Lung microvascular endothelial cell (primary cell): ENCODE results near the gene SPNS2. TPM values are rescaled to one million over a fixed set of nuclear protein-coding genes. Genes with fewer than 3 reads are reported as not detected.

Experiments
- DNase-seq, 2 donors: peaks; one replicate each; pipeline versions ENCODE4 v3.0.0 to v3.0.0-alpha.2; 2010; ENCODE audit warnings: low read depth in 2 of 2
- total RNA-seq: library from RNA; depleted of rRNA; stranded (reverse); fragments of >200 nt; gene quantifications from 2 replicates; pipeline ENCODE4 v1.2.1, GENCODE V29; 2014

The SPNS2 gene, protein sequence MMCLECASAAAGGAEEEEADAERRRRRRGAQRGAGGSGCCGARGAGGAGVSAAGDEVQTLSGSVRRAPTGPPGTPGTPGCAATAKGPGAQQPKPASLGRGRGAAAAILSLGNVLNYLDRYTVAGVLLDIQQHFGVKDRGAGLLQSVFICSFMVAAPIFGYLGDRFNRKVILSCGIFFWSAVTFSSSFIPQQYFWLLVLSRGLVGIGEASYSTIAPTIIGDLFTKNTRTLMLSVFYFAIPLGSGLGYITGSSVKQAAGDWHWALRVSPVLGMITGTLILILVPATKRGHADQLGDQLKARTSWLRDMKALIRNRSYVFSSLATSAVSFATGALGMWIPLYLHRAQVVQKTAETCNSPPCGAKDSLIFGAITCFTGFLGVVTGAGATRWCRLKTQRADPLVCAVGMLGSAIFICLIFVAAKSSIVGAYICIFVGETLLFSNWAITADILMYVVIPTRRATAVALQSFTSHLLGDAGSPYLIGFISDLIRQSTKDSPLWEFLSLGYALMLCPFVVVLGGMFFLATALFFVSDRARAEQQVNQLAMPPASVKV
- 36.6 and 71.4 TPM in 2 replicates for total RNA-seq

DNA sequence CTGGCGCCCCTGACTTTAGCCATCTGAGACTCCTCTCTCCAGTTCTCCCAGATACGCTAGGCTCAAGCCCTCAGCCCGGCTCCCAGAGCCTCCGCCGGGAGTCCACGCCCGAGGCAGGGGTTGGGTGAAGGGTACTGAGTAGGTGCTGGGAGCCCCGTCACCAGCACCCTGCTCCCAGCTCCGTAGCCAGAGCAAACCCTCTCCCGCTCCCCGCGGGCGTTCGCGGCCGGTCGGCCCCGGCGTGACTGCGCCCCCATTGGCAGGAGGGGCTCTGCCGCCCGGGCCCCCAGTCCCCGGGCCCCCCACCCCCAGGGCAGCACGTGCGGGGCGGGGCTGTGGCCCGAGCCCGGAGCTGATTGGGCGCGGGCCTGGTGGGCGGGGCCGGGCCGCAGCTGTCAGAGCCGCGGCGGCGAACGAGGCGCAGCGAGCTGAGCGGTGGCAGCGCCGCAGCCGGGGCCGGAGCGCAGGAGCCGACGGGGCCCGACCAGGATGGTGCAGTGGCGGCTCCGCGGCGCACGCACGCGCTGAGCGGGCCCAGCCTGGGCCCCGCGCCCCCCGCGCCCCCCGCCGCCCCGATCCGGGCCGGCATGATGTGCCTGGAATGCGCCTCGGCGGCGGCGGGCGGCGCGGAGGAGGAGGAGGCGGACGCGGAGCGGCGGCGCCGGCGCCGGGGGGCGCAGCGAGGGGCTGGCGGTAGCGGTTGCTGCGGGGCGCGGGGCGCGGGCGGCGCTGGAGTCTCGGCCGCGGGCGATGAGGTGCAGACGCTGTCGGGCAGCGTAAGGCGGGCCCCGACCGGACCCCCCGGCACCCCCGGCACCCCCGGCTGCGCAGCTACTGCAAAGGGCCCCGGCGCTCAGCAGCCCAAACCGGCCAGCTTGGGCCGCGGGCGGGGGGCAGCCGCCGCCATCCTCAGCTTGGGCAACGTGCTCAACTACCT lies at the start of gene SPNS2:
Gene SPNS2, plus strand, starts transcription at position 421 of the 937 bp plus-strand sequence. Its CDS starts 167 bp downstream, at position 588.
- DNase-seq = peak; percentile 66 to 87

DNA sequence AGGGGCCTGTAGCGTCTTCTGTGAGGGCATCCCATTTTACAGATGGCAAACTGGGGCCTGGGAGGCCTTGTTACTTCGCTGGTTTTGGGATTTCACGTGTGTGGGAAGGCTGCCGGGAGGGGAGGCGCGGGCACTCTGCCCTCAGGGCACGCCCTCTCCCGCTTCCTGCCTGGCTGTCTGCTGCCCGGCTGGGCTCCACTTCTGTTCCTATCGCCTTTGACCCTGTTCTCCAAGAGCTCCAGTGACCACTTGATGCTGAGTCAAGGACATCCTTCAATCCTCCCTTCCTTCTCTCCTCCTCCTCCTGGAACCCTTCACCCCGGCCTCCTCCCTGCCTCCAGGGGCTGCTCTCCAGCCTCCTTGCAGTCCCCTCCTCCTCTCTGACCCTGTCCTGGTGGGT lies 48.9 kb upstream of the SPNS2 start:
- DNase-seq = peak in 1 of 2 donors; percentile 16

DNA sequence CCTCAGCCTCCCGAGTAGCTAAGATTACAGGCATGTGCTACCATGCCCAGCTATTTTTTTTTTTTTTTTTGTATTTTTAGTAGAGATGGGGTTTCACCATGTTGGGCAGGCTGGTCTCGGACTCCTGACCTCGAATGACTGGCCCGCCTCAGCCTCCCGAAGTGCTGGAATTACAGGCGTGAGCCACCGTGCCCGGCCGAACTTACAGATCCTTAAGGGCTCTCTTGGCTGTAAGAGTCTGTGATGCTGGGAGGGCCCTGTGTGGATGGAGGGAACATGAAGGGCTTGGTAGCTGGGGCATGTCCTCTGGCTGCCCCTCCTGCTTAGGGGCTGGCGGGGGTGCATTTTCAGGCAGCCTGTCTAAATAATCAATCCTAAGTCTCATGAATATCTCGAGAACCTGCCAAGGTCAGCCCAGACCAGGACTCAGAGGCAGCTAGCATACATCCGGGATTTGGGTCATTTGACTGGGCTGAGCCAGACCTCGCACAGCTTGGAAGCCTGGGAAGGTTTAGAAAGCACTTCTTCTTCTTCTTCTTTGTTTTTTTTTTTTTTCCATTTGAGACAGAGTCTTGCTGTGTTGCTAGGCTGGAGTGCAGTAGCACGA lies 47.9 kb upstream of the SPNS2 start:
- DNase-seq = no peak

DNA sequence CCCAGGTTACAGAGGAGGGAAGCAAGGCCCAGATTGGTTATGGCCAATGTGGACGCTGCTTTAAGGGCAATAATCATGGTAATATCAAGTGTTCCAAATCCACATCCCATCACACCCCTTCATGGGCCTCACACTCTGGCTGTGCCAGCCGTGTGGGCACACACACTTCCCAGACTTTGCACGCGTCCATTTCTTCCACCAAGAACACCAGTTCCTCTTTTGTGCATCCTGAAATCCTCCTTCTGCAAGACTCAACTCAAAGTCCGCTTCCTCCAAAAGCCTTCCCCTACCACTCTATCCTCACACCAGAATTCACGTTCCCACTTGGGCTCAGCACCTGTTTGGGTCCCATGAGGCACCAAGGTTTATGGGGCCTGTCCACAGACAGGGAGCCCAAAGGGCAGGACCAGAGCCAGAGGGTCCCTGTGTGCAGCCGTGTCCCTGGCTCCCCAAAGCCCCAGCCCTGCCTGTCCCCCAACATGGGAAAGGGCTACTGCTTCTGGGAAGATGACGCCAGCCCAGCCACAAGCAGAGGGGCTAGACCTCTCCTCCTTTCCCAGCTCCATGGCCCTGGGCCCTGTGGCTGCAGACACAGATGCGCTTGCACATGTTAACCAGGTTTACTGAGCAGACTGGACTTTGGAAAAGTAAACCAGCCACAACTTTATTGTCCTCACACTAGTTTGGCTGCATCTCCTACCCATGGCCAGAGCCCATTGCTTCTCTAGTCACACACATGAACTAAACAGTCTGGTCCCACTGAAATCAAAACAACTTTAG lies 44.7 kb upstream of the SPNS2 start:
- DNase-seq = no peak

DNA sequence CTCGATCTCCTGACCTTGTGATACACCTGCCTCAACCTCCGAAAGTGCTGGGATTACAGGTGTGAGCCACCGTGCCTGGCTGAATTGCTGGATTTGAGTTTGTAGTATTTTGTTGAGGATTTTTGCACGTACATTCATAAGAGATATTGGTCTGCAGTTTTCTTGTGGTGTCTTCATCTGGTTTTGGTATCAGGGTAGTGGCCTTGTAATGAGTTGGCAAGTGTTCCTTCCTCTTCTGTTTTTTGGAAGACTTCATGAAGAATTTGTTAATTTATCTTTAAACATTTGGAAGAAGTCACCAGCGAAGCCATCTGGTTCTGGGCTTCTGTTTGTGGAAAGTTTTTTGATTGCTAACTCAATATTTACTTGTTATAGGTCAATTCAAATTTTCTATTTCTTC lies 38.0 kb upstream of the SPNS2 start:
- DNase-seq = no peak

DNA sequence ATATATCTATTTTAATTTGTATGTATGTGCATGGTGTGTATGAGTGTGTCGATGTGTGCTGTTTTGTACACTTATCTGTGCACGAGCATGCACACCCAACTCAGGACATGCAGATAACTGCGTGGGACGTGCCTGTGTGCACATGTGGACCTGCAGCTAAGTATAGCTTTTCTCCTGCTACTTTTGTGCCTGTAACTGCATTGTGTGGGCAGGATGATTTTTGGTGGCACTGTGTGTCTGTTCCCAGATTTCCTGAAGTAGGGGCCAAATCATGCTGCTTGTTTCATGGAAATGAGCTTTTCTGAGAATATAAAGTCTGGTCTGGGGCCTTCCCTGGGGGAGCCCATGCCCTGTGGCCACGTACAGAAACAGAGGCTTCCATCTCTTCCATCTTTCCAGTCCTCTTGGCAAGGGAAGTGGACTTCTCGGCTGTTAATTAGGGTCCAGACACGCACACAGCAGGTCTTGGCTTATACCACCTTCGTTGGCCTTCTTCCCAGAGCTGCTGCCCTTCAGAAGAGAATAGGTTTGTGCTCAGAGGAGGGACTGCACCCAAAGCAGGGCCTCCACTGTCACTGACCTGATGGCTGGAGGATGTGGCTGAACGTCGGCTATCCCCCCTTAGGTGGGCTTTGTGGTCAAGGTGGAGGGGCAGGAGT lies 34.7 kb upstream of the SPNS2 start:
- no peak for DNase-seq

DNA sequence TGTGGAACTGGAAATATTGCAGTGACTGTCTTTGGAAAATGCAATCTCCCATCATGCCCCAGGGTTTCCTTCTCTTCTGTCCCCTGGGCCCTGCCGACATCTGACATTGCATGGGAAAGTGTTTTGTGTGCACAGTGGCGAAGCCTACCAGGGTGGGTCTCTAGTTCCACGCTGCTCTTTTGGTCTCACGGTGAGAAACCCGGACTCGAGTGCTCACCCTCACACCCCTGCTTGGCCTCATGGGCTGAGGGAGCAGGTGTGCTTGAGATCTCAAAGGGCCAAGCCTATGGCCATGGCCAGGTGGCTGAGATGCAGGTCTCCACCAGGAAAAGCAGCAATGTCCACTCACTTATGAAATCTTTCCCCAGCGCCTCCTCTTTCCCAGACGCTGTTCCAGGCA lies 32.9 kb upstream of the SPNS2 start:
- DNase-seq = no peak

DNA sequence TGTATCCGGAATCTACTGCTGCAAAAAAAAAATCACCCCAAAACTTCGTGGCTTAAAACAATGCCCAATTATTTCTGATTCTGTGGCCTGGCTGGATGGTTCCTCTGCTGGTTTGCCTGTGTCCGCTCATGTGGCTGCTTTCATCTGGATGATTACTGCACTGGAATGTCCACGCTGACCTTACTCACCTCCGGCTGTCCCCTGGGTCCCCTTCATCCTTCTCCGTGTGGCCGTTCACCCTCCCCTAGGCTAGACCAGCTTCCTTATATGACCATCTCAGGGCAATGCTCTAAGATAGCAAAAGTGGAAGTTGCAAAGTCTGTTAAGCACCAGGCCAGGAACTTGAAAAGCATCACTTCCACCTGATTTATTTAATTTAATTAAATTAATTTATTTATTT lies 31.4 kb upstream of the SPNS2 start:
- no peak for DNase-seq

DNA sequence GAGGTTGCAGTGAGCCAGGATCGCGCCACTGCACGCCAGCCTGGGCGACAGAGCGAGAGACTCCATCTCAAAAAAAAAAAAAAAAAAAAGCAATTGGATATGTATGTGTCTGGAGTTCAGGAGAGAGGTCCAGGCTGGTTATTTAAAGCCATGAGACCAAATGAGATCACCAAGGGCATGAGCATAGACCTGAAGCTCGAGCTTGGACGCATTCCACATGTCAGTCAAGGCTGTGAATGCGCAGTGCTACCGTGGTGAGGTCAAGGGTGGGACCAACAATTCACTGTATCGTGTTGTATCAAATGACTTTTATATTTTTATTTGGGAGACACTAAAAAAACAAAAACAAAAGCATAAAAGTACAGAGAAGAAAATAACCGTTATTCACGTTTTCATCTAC lies 29.1 kb upstream of the SPNS2 start:
- no peak for DNase-seq

DNA sequence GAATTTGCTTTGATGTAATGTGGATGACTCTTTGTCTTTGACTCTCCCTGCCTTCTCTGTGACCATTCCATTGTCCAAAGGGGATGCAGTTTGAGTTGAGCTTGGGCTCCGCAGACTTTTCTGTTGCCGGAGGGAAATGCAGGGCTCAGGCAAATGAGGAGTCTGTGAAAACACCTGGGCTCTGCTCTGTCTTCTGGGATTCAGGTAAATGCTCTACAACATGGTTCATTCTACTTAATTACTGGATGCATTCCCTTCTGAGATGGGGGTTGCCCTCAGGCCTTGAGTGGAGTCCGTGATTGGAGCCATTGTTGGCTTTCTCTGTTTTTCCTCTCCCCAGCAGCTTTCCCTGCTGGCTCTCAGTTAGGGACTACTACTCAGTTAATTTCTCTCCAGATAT lies 26.4 kb upstream of the SPNS2 start:
- DNase-seq = no peak

DNA sequence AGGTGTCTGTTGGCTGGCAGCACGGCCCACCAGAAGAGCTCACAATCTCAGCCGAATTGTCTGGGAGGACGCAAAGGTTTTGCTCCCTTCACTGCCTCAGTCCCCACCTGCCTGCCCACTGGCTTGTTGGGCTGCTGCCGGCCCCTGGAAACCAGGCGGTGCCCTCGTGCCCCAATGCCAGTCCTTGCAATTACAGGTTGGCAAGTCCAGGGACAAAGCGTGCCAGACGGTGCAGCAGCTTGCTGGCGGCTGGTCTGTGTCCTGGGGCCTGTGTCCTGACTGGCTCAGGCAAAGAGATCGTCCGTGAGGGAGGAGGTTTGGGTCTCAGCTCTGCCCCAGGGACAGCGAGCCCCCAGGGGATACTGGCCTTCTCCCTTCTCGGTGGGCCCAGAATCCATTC lies 24.6 kb upstream of the SPNS2 start:
- no peak for DNase-seq

DNA sequence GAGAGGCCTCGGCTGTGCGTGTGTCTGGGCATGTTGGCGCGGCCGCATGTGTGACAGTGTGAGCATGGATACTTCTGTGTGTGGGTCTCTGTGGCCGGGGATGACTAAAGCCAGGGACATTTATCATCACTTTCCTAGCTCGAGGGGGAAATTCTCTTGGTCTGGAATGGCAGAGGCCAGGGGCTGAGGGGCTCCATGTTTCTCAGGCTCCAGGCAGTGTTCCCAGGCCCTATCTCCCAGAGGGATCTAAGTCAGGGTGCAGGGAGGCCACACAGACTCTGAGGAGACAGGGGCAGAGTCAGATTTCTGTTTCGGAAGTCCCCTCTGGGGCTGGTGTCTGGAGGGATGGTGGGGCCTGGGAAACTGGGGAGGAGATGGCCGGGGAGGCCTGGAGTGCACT lies 23.7 kb upstream of the SPNS2 start:
- no peak for DNase-seq

DNA sequence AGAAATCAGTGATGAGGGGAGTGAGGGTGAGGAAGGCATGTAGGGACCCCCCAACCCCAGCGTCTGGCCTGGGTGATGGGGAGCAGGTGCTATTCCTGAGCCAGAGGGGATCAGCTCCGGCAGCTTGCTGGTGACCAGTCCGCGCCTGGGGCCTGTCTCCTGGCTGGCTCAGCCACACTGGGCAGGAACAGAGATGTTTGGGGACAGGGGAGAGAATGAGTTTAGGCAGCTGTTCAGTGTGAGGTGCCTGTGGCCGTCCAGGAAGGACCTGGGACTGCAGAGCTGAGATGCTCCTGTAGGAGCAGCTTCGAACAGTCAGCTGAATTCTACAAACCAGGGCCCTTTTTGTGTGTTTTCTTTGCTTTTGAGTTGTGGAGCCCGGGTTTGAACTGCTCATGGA lies 23.2 kb upstream of the SPNS2 start:
- no peak for DNase-seq

DNA sequence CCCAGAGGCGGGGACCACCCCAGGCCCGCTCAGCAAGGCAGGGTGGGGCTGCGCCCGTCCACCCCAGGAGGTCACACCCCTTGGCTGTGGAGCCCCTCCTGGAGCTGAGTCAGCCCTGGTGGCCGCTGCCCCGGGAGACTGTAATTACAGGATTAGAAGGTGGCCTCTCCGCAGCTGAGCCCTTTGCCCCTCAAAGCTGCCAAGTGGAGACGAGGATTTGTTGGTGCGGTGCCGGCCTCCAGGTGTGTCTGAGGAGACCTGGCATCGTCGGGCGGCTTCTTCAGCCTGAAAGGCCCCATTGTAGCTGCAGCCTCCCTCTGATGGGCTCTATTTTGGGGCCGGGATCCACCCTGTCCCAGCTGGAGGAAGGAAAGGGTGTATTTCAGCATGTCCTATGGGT lies 22.7 kb upstream of the SPNS2 start:
- DNase-seq = no peak

DNA sequence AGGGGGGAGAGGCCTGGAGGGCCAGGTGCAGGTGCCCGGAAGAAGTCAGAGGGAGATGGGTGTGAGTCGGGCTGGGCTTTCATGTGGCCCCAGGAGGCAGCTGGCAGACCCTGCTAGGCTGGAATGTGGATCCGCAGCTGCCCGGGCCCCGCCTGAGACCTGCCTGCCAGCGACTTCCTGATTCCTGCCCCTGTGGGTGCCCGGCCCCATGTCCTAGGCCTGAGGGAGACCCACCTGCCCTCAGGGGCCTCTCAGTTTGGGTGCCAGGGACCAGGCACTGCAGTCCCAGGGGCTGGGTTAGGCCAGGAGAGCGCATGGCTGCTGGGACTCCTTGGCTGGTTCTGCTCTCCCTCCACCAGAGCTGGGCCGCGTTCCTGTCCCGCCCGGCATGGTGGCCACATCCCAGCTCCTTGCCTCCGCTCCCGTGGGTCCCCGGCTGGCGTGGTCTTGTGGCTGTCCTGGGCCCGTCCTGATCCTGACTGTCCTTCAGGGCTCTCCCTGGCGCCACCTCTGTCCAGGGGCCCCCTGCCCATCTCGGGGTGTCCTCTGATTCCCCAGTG lies 22.1 kb upstream of the SPNS2 start:
- no peak for DNase-seq

DNA sequence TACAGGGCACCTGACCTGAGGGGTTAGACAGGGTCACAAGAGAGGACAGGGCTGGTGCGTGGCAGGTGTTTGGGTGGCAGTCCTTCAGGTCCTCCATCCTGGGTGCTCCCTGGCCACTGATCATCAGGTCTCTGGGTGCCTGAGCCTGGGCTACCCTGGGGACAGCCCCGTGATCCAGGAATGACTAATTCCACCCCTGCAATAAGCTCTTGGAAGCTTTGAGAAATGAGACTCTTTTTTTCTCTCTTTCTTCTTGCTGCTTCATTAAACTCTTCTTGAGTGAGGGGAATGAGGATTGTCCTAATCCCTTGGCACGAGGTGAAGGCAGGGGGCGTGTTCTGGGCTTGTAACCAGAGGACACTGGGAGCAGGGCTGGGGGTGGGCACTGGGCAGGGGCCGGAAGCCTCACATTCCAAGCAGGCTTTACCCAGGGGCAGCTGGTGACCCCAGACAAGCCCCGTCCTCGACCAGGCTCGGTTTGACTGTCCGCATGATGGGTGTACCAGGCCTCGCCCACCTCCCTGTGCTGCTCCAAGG lies 21.4 kb upstream of the SPNS2 start:
- no peak for DNase-seq

DNA sequence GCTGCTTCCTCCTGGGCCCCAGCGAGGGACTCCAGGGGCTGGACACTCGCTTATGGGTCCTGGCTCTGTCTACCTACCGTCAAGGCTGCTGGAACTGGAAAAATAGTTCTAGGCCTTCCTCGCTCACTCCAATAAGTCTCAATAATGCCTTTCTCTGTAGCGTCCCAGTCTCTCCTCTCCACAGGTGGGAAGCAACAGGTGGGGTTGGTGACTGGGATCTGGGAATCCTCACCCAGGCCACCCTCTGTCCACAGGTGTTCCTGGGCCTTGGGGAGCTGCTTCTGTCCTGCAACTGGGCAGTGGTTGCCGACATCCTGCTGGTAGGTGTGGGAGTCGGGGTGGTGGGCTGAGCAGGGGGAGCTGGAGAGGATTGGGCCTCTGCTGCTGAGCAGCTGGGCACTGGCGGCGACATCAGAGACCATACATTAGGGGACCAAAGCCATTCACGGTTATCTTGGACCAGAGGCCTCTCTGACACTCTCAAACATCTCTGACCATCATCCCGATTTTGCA lies 20.3 kb upstream of the SPNS2 start:
- DNase-seq = no peak

DNA sequence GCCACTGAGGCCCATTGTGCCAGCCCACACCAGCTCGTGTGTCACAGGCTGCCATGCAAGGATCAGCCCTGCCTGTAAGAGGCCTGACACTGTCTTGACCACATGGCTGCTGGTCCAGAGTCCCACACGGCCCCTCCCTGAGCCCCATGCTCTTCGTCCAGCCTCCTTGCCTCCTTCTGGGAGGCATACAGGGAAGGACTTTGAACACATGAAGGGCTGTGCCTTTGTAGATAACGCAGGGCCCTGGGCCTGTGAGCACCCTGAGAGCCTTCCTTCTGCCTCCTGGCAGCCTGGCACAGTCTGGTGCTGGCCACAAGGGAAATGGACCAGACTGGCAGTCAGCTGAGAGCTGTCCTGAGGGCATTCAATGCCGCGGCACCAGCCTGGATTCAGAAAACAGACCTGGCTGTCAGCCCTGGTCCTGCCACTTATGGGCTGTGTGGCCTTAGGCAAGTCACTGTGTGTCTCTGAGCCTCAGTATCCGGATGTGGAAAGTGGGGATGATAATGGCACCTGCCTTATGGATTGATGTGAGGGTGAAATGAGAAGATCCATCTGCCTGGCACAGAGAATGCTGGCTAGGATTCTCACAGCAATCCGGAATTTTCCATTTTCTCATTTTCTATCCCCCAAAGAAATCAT lies 19.2 kb upstream of the SPNS2 start:
- DNase-seq = no peak
